NT2/D1 (cell line): Measurements from ENCODE around the gene SPC25.
"Not testable (repeated sequence)": the region's sequence is repeated elsewhere in the genome, so short reads cannot be mapped to it uniquely, and the experiment has no call there.

Experiments used
- DNase-seq: peaks from one replicate; pipeline ENCODE4 v3.0.0-alpha.2; 2011; ENCODE audit warnings: low read depth, low spot score
- H3K27me3 ChIP-seq: 2 replicates; pipeline ENCODE4 v1.6.0; 2011; ENCODE audit warnings: mild to moderate bottlenecking; ENCODE audit not compliant: insufficient read length, insufficient read depth
- H3K36me3 ChIP-seq: 2 replicates; pipeline ENCODE4 v1.6.1; 2011; ENCODE audit warnings: mild to moderate bottlenecking, low read length, mixed read lengths; ENCODE audit not compliant: insufficient read depth, insufficient read length
- H3K4me1 ChIP-seq: 2 replicates; pipeline ENCODE4 v1.5.1; 2011; ENCODE audit not compliant: insufficient read depth, insufficient read length
- H3K4me3 ChIP-seq: 2 replicates; pipeline ENCODE4 v1.5.1; 2011; ENCODE audit warnings: low read depth; ENCODE audit not compliant: insufficient read length
- H3K9ac ChIP-seq: 2 replicates; pipeline ENCODE4 v1.6.0; 2011; ENCODE audit warnings: low read depth; ENCODE audit not compliant: insufficient read length
- H3K9me3 ChIP-seq: 2 replicates; pipeline ENCODE4 v1.5.1; 2011; ENCODE audit warnings: mild to moderate bottlenecking, low read length; ENCODE audit not compliant: insufficient read depth
- SUZ12 ChIP-seq: IDR thresholded peaks from 2 replicates; pipeline ENCODE4 v1.6.1; 2011; ENCODE audit not compliant: insufficient read length, insufficient read depth; ENCODE audit errors: extremely low read depth
- YY1 ChIP-seq: IDR thresholded peaks from 2 replicates; pipeline ENCODE4 v1.6.1; 2011; ENCODE audit not compliant: insufficient read length, insufficient read depth
- ZNF274 ChIP-seq: IDR thresholded peaks from 2 replicates; pipeline ENCODE4 v1.6.1; 2011; ENCODE audit warnings: mild to moderate bottlenecking, low read depth, low read length

Gene SPC25

DNA sequence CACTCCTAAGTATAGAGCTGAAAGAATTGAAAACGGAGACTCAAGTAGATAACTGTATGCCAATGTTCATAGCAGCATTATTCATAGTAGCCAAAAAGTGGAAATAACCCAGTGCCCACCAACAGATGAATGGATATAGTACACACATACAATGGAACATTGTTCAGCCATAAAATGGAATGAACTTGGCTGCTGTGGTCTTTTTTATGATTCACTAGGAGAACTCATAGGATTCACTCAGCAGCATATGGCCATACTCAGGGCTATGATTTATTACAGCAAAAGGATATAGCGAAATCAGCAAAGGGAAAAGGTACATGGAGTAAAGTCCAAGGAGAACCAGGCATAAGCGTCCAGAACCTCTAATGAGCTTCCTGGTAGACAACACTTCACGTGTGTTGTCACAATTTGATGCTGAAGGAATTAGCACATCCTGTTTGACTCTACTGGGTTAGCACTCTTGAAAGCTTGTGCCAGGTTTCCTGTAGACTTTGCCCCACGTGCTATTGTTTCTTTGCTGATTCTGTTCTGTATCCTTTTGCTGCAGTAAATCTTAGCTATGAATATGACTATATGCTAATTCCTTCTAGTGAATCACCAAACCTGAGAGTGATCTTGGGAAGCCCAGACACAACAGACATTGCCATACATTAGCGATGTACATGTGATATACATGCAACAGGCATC lies 15.7 kb downstream of the SPC25 start:
- Histone ChIP-seq H3K9ac (no peak overlapping the region), H3K4me3 (no peak overlapping the region), H3K4me1 (no peaks in the 10 kb centered on the region), H3K9me3 (no peaks in the 10 kb centered on the region), H3K36me3 (peaks cover 25% of the 10 kb centered on the region), H3K27me3 (no peaks in the 10 kb centered on the region)
- TF ChIP-seq ZNF274 = no peak
- TF ChIP-seq SUZ12 = no peak
- TF ChIP-seq YY1 = no peak
- no peak for DNase-seq

GRCh38 chr2:168870824-168871223 lies 19.4 kb downstream of the SPC25 start:
- H3K36me3 ChIP-seq = peaks cover 25% of the 10 kb centered on the region
- H3K27me3 ChIP-seq, H3K4me1 ChIP-seq, H3K9me3 ChIP-seq, H3K9ac ChIP-seq, H3K4me3 ChIP-seq, DNase-seq: not testable (repeated sequence)

DNA sequence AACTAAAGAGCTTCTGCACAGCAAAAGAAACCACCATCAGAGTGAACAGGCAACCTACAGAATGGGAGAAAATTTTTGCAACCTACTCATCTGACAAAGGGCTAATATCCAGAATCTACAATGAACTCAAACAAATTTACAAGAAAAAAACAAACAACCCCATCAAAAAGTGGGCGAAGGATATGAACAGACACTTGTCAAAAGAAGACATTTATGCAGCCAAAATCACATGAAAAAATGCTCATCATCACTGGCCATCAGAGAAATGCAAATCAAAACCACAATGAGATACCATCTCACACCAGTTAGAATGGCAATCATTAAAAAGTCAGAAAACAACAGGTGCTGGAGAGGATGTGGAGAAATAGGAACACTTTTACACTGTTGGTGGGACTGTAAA lies 19.9 kb downstream of the SPC25 start:
- H3K9ac ChIP-seq, H3K4me1 ChIP-seq, H3K27me3 ChIP-seq, H3K4me3 ChIP-seq, DNase-seq, H3K9me3 ChIP-seq: not testable (repeated sequence)
- H3K36me3 ChIP-seq = peaks cover 25% of the 10 kb centered on the region

DNA sequence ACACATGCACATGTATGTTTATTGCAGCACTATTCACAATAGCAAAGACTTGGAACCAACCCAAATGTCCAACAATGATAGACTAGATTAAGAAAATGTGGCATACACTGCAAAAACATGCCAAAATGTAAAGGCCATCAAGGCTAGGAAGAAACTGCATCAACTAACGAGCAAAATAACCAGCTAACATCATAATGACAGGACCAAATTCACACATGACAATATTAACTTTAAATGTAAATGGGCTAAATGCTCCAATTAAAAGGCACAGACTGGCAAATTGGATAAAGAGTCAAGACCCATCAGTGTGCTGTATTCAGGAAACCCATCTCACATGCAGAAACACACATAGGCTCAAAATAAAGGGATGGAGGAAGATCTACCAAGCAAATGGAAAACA lies 23.1 kb downstream of the SPC25 start:
- not testable (repeated sequence) for H3K4me1 ChIP-seq, H3K9ac ChIP-seq, H3K27me3 ChIP-seq, H3K4me3 ChIP-seq, DNase-seq, H3K9me3 ChIP-seq
- peaks cover 23% of the 10 kb centered on the region for H3K36me3 ChIP-seq

- TF ChIP-seq ZNF274 (no peak), SUZ12 (no peak), YY1 (no peak)
- no peak overlapping the region for H3K4me3 ChIP-seq
- H3K4me1 ChIP-seq = no peaks in the 10 kb centered on the region
- H3K9ac ChIP-seq = no peak overlapping the region
- no peaks in the 10 kb centered on the region for H3K9me3 ChIP-seq
- no peaks in the 10 kb centered on the region for H3K27me3 ChIP-seq
- DNase-seq = no peak
- H3K36me3 ChIP-seq = peaks cover 12% of the 10 kb centered on the region
These were observed 32.1 kb downstream of the SPC25 start for GRCh38 chr2:168858146-168858545.

DNA sequence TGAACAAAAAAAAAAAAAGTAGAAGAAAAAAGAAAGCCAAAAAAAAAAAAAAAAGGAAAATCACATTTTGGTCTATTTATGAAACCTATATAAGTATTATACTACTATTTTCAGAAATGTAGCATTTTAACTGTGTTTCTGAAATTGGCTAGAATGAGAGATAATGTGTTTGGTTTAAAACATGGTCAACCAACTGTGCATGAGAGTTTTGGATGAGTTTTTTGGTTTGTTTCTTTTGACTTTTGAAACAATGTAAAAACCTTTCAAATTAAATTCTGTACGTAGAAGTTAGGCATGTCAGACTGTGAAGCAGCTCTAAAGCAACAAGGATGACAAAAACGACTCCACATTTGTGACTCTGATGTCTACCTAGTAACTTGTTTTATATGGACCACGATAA lies 34.6 kb downstream of the SPC25 start:
- Histone ChIP-seq H3K36me3 (peaks cover 5% of the 10 kb centered on the region), H3K4me1 (no peaks in the 10 kb centered on the region), H3K9ac (no peak overlapping the region), H3K27me3 (no peaks in the 10 kb centered on the region), H3K9me3 (no peaks in the 10 kb centered on the region), H3K4me3 (no peak overlapping the region)
- TF ChIP-seq ZNF274 (no peak), SUZ12 (no peak), YY1 (no peak)
- DNase-seq = no peak

- Histone ChIP-seq H3K4me1 (no peaks in the 10 kb centered on the region), H3K9ac (no peak overlapping the region), H3K9me3 (no peaks in the 10 kb centered on the region), H3K4me3 (no peak overlapping the region), H3K36me3 (peaks cover 5% of the 10 kb centered on the region), H3K27me3 (no peaks in the 10 kb centered on the region)
- no peak for DNase-seq
- TF ChIP-seq YY1 = no peak
- TF ChIP-seq ZNF274 = no peak
- TF ChIP-seq SUZ12 = no peak
These were observed 35.6 kb downstream of the SPC25 start for GRCh38 chr2:168854651-168855050.

DNA sequence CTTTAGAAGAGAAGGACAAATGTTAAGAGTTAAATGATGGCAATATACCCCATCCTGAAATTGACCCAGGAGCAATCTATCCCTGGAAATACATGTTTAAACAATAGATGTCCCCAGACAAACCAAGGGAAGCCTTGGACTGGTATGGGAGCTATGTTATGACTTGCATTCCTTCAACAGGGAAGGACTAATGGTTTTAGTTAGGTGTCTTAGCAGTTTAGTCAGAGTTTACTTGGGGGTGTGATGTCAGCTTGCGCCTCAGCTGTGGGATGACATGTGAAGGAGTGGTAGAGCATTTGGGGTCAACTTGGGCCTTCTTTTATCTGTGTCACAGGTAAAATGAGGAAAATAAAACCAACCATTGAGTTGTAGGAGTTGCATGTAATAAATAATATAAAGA lies 36.8 kb downstream of the SPC25 start:
- no peak overlapping the region for H3K9ac ChIP-seq
- no peak for TF ChIP-seq SUZ12
- no peak for TF ChIP-seq ZNF274
- TF ChIP-seq YY1 = no peak
- H3K4me3 ChIP-seq = no peak overlapping the region
- no peak for DNase-seq
- no peaks in the 10 kb centered on the region for H3K9me3 ChIP-seq
- no peaks in the 10 kb centered on the region for H3K4me1 ChIP-seq
- no peaks in the 10 kb centered on the region for H3K27me3 ChIP-seq
- peaks cover 5% of the 10 kb centered on the region for H3K36me3 ChIP-seq
